Measurements from ENCODE around the gene GRM4.
A peak's percentile ranks its signal among the peaks of the same experiment; 100 is the strongest.
"Not testable (repeated sequence)": the region's sequence is repeated elsewhere in the genome, so short reads cannot be mapped to it uniquely, and the experiment has no call there.

The GRM4 gene

DNA sequence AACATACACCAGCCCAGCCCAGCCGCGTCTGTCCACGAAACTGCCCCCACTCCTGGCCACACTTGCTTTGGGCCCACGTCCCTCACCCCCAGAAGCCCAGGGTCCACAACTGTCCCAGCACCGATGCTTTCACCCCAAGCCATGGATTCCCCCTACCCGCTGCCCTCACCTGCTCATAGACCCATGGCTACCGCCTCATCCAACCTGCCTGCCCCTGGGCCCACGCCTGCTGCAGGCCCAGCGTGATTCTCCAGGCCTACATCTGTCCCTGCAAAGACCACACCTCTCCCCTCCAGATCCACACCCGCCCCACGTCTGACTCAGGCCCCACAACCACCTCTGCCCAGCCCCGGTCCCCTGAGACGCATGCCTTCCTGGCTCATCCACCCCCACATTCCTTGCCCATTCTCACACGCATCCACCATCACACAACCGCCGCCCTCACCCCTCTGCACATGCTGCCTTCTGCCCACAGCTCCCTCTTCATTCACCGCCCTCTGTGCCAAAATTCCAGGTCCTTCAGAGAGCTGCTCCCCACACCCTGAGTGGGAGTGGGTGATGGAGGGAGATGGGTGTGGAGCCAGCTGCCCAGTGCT lies 86.7 kb downstream of the GRM4 start:
- no peak for DNase-seq

- no peak for DNase-seq
Observed at GRCh38 chr6:34057790-34058189, 88.1 kb downstream of the GRM4 start.

- no peak for DNase-seq
Observed at GRCh38 chr6:34057191-34057590, 88.7 kb downstream of the GRM4 start.

DNA sequence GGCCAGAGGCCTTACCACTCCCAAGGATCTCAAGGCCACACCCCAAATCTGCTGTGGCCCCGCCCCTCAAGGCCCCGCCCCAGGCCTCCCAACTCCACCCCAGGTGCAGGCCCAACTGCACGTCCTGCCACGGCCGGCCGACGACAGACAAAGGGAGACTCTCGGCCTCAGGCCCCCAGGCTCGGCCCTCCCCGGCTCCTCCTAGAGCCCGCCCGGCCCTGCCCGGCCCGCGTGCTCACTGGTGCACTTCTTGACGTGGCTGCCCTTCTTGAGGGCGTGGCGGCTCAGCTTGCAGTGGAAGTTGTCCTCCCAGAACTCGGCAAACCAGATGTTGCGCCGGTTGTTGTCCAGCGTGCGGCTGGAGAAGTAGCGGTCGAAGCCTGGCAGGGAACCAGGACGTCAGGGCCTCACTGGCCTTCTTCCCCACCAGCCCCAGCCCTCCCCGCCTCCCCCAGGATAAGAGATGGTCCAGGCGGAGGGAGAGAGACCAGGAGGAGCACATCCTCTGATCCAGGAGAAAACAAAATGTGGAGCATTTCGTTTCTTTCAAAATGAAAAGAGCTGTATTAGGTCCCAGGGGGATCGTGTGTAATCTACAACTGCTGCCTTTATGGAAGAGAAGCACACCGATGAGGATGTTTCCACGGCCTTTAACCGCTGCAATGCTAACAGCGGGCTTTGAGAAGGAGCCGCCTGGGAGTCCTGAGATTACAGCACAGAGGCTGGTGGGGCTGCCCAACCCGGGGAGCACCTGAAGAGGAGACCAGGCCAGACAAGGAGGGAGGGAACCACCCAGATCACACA lies 89.4 kb downstream of the GRM4 start:
- DNase-seq: no peak

- DNase-seq: peak; percentile 61
Observed at GRCh38 chr6:34055223-34055933, 90.5 kb downstream of the GRM4 start.

DNA sequence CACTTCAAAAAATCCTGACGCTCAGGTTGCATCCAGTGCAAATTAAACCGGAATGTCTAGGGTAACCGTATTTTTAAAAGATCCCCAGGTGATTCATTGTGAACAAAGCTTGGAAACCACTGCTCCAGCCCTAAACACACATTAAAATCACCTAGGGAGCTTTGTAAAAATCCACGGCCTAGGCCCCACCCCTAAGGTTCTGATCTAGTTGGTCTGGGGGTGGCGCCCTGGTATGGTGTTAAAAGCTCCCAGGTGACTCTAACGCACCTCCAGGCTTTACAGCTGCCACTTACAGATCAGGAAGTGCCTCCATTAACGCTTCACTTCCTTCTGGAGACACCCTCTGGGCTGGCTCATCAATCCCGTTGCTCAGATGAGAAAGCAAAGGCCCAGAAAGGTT lies 92.2 kb downstream of the GRM4 start:
- DNase-seq: no peak

DNA sequence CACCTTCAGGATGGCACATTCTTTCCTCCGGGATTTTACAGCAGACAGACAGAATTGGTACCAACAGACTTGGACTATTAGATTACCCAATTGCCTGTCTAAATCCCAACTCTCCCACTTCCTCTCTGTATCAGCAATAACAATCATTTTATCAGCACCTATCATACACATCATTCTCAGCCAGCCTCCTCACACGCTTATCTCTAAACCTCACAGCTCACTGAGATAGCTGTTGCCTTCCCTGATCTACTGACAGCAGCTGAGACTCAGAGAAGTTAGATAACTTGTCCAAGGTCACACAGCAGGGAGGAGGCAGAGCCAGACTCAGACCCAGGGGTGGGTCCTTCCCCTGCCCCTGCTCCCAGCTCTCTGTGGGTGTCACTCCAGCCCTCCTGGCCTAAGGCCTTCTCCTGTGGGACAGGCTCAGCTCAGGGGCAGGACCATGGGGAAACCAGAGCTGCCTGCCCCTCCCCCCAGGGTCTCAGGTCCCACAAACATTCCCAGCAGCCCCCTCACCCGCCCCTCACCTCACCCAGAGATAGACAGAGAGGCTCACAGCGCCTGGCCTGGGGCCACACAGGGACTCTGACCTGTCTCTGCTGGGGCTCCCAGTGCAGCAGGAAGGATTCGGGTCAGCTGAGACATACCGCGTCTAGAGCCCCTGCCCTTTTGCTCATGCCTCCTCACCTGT lies 92.8 kb downstream of the GRM4 start:
- no peak for DNase-seq

DNA sequence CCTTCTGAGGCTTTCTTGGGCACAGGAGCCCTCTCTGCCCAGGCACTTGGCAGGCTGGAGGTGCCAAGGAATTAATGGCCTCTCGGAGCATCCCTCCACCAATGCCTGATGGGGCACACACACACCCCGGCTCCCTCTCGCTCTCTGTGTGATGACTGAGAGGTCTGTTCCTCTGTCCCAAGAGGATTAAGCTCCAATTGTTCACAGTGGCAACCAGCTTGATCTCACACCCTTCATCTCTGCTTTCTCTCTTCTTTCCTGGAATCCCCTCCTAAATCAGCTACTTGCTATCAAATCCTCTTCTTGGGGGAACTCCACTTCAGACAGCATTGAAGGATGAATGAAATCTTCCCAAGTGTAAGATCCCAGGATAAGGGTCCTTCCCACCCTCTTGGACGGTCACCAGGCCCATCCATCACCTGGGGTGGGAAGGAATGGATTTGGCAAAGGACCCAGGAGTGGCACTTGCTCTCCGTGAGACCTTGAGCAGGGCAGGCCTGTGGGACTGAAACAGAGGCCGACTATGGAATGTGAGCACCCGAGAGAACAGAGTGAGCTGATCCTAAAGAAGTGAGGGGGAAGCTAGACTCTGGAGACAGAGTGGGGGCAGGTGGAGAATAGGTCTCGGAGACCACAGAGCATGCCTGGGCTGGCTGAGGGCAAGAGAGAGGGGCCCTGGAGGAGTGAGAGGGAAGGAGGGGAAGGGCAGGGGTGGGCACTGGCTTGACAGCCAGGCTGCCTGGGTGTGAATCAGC lies 93.6 kb downstream of the GRM4 start:
- DNase-seq: no peak

GRCh38 chr6:34051331-34051919 lies 94.5 kb downstream of the GRM4 start:
- DNase-seq: no peak

- no peak for DNase-seq
Observed at GRCh38 chr6:34050691-34051090, 95.2 kb downstream of the GRM4 start.

DNA sequence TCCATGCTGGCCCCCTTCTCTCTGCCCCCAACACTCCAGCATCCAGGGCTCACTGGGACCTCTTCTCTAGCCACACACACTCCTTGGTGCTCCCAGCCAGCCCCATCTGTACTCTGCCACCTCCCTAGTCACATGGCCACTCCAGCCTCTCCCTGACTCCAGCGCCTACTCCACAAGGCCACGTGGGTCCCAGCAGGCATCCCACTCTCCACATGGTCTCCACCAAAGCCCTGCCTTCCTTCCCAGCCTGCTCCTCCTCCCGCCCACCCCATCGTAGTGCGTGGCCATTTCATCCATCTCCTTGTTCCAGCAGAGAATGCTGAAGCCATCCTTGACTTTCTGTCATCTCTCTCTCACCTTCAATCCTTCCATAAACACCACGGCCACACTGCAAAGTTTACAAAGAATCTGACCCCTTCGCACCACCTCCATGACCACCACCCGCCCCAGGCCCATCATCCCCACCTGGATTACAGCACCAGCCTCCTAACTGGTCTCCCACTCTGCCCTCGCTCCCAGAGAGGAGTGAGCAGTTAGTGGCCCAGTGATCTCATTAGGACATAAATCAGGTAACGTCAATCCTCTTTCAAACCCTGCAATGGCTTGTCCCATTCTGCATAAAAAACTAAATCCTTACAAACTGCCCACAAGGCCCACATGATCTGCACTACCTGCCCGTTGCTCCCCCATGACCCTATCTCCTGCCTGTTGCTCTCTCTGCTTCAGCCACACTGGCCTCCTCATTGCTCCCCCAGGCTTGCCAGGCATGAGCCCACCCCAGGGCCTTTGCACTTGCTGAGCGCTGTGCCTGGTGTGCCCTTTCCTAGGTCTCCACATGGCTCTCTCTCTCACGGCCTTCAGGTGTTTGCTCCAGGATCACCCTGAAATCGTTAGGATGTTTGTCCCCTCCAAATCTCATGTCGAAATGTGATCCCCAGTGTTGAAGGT lies 96.2 kb downstream of the GRM4 start:
- no peak for DNase-seq

- DNase-seq: no peak
Observed at GRCh38 chr6:34047913-34048867, 97.7 kb downstream of the GRM4 start.

- no peak for DNase-seq
Observed at GRCh38 chr6:34046617-34047016, 99.3 kb downstream of the GRM4 start.

DNA sequence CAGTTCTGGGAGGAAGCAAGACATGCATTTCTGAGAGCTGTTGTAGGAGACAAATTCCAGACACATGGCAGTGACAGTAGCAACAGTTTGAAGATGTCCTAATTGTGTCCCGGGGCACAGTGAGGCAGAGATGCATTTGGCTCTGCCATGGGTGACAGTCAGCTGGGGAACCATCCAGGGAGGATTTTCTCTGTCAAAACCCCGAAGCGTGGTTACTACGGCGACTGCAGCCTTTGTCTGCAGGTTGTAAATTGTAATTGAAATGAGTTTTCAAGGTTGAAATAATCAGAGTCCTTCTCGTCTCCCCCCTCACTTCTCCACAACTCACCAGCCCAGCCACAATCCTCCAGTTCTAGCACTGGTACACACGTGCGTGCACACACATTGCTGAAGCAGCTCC lies 100.1 kb downstream of the GRM4 start:
- DNase-seq: no peak

- DNase-seq: no peak
Observed at GRCh38 chr6:34044945-34045595, 100.8 kb downstream of the GRM4 start.

DNA sequence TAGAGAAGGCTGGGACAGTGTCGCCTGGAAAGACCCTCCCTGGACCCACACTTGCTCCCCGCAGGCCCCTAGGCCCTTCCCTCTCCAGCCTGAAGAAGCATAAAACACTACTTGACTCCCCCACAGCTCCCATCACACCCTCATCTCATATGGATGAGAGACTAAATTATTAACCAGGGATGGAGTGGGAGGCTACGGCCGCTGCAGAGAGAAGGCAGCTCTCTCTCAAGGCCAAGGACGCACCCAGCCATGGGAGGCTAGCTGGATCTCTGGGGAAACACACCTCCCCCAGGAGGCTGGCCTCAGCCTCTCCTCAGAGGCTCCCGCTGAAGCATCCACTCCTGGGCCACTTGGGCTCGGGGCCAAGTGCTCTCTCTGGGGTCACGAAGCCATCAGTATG lies 102.5 kb downstream of the GRM4 start:
- no peak for DNase-seq

- DNase-seq: not testable (repeated sequence)
Observed at GRCh38 chr6:34041998-34042397, 103.9 kb downstream of the GRM4 start.

DNA sequence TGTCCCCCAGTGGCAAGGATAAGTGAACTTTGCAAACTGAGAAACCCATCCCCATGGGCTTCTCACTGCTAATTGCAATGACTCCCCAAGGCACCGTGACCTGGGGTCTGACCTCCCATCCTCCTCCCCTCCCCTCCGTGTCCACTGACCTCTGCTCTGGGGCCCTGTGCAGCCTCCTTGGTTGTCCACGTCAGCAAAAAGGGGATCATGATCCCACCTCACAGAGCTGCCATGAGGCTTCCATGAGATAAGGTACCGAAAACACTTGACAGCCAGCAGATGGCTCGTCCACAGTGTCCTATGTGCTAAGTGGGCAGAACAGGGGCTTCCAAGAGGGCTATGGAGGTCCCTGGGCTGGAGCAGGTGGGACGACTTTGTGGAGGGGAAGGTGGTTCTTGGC lies 104.5 kb downstream of the GRM4 start:
- no peak for DNase-seq

DNA sequence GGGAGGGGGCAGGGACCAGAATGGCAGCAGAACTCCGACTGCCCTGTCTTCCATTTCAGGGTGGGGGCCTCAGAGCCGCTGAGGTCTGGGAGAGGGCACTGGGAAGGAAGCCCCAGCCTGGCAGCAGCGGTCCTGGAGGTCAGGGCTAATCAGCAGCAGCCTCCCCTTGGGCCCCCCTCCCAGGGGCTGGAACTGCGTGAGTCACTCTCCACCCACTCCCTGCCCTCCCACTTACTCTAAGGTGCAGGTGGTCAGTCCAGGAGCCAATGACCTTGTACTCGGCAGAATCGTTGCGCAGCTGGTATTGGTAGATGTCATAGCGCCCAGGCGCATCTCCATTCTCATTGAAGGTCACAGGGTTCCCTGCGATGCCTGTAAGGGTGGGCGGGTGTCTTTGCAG lies 105.9 kb downstream of the GRM4 start:
- no peak for DNase-seq
